Stimulated activated CD8-positive, alpha-beta memory T cell treated with anti-CD3 and anti-CD28 coated beads, Interleukin-4, amount 100 ng/mL, for 1 hour (primary cell): ENCODE data around the gene CACNA1A.
"Not testable (repeated sequence)": the region's sequence is repeated elsewhere in the genome, so short reads cannot be mapped to it uniquely, and the experiment has no call there.

Experiments
- DNase-seq, 2 donors: peaks; one replicate each; pipeline ENCODE4 v3.0.0-alpha.2; 2020; ENCODE audit warnings: low read depth in 2 of 2, low spot score in 1 of 2

Gene CACNA1A

DNA sequence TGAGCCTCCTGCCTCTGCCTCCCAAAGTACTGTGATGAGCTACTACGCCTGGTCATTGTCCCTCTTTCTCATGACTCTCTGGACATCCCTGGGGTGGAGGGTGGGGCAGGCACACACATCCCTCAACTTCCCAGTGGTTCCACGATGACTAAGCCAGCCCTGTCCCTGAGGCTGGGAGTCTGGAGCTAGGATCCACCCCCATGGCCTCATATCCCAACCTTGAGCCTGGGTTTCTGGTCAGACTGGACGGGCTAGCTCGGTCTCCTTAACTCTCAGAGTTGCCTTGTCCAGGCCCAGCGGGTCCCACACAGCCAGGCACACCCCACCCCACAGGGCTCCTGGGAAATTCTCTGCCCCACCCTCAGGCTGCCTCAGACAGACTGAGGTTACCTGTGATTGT is 336.5 kb downstream of the CACNA1A start:
- DNase-seq: no peak

DNA sequence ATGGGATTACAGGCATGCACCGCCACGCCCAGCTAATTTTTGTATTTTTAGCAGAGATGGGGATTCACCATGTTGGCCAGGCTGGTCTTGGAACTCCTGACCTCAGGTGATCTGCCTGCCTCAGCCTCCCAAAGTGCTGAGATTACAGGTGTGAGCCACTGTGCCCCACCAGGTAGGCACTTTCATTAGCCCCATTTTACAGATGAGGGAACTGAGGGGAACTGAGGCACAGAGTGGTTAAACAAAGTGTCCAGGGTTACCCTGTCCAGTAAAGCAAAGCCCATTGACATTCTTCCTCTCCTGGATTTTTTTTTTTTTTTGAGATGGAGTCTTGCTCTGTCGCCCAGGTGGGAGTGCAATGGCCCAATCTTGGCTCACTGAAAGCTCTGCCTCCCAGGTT is 340.1 kb downstream of the CACNA1A start:
- DNase-seq: not testable (repeated sequence)

DNA sequence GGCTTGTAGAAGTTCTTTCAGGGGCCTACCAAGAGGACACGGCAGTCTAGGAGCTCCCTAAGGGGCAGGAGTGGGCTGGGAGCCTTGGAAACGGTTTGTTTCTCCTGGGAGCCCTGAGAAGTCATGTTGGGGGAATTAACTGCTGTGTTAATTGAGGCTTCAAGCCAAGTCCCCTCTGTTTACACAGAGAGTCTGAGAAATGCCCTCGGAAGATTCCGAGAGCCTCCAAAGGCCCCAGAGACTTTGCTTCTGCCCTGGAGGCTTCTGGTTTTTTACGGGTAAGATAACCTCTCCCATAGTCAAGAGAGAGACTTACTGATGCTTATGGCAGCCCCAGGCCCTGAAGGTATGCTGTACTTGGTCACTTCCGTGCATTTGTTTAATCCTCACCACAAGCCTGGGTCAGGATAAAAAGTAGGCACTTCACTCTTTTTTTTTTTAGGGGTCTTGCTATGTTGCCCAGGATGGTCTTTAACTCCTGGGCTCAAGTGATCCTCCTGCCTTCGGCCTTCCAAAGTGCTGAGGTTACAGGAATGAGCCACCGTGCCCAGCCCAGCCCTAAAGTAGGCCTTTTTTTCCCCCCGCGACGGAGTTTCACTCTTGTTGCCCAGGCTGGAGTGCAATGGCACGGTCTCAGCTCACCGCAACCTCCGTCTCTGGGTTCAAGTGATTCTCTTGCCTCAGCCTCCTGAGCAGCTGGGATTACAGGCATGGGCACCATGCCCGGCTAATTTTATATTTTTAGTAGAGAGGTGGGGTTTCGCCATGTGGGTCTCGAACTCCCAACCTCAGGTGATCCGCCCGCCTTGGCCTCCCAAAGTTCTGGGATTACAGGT is 340.9 kb downstream of the CACNA1A start:
- DNase-seq: no peak

DNA sequence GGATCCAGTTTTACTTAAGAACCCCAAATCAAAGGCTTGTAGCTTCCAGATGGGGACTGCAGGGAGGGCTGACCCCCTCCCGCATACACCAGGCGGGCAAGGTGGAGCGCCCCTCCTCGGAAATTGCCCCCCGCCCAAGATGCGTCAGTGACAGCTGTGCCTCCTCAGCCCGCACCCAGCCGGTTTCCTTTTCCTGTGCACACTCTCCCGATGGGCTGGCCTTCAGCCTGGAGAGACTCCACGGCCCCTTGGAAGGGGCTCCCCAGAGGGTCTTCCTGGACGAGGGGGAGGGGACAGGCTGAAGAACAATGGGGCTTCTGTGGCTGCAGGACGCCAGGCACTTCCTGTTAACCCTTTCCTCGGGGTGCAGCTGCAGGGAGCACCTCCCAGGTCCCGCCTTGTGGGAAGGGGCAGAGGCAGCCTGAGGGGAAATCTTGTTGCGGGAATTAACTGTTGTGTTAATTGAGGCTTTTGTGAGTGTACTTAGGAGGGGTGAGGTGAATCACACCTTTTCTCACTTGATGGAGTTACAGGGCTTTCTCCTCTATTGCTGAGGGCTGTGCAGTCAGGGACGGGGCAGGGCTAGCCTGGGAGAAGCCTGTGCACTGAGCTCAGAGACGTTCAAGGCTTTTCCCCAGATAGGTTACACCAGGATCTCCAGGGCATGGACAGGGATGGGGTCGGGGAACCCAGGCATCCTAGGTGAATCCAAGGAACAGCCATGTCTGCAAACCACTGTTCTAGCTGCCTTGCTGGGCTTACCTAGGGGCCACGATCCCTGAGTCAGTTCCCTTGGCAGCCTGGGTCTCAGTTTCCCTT is 341.7 kb downstream of the CACNA1A start:
- DNase-seq: no peak

DNA sequence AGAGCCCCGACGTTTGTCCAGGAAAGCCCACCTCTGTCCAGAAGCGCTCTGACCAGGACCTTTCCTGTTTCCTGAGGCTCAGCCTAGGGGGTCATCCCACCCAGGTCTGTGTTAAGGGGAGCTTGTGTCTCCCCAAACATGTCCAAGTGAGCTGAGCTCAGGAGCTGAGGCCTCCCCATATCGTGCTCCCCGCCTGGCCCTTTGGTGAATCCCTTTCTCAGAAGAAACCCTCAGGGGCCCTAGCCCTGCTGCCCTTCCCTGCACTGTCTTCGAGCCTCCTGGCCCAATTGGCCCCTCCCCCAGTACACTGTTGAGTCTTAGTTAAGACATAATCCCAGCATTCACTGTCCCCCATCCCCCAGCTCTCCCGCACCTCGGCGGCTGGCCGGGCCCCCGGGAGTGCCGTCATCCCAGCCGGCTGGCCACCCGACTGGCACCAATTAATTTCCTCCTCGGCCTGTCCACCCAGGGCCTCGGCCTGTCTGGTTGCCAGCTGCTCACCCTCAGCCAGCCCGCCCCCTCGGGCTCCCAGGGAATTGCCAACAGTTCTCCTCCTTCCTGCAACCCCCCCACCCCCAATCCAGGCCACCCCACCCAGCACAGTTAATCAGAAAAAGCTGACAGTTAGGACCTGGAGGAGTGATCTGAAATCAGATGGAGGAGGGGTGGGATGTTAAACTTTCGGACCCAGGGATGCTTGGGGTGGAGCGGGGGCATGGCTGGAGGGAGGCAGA is 342.5 kb downstream of the CACNA1A start:
- DNase-seq: no peak

DNA sequence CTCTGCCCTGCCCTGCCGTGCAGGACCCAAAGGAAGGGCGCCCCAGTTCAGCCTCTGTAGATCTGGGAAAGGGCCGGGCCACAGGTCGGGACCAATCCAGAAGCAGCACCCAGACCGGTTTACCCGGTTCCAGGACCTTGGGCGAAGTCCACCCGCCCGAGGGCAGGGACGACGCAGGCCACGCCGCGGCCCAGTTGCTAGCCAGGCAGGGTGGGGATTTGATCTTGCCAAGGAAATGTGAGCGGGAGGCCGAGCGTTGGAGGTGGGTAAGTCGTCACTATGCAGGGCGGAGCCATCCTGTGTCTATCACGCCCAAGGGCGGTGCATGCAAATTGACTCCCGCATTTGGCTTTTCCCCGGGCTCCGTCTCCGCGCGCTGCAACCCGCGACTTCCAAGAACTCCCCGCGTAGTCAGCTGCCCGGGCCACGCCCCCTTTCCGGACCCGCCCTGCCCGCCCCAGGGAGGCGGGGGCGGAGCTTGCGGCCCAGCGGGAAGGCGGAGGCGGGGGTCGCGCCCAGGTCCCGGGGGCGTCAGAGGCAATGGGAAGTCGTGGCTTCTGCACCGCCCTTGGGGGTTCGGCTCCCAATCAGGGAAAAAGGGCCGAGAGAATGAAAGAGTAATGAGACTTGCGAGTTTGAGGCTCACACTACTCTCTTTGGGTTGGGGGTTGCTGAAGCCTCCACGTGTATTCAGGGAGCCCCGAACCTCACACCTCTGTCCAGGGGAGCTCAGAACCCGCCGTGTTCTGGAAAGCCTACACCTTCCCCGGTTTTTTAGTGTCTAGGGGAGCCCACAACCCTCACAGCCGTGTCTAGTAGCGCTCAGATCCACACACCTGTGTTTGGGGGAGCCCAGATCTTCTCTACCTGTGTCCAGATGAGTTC is 343.3 kb downstream of the CACNA1A start:
- peak in 1 of 2 donors; percentile 66 for DNase-seq

DNA sequence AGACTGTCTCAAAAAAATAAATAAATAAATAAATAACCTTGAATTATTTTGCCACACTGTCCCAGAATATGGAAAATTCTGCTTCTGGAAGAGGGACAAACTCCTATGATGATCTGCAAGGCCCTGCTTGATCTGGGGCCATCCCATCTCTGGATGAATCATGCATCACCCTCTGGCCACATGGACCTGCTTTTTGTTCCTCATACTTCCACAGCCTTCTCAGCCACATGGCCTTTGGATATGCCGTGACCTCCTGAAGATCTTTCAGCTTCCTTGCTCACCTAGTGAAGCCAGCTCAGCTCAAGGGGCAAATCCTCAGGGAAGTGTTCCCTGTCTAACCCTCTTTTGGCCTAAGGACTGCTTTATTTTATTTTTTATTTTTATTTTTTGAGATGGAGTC is 345.7 kb downstream of the CACNA1A start:
- DNase-seq: no peak

DNA sequence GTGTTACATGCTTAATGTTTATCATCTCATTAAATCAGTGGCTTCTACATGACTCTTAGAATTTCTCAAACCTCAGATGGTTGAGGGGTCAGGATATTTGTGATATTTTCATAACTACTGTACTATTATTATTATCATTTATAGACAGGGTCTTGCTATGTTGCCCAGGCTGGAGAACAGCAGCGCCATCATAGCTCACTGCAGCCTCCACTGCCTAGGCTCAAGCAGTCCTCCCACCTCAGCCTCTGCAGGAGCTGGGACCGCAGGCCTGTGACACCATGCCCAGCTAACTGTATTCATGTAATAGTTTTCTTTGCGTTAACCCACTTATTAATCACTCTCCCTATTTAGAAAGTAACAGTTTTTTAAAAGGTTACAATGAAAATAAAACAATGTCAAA is 346.6 kb downstream of the CACNA1A start:
- DNase-seq: no peak
